SK-N-SH treated with all-trans-retinoic acid at 6 μM for 48 hours (cell line): ENCODE results near the gene ZHX3.

Source experiments
- ATAC-seq: fragments of 200-7000 bp; cut with Tn5 transposase; 3 replicates; pipeline ENCODE4 v1.9.1; 2020; ENCODE audit warnings: mild to moderate bottlenecking, moderate library complexity
- ARNTL ChIP-seq: fragments of 450-650 bp; formaldehyde crosslinking; IDR thresholded peaks from 2 replicates; pipeline ENCODE4 v1.5.0; 2020; ENCODE audit warnings: low read depth, mild to moderate bottlenecking, moderate library complexity, borderline replicate concordance
- BACH2 ChIP-seq: fragments of 250-450 bp; sonication (Bioruptor Pico); IDR thresholded peaks from 2 replicates; pipeline ENCODE4 v1.9.0; 2021; ENCODE audit warnings: mild to moderate bottlenecking, borderline replicate concordance
- CSDC2 ChIP-seq: fragments of 250-450 bp; sonication (Bioruptor Pico); IDR thresholded peaks from 2 replicates; pipeline ENCODE4 v1.5.0; 2020; ENCODE audit warnings: mild to moderate bottlenecking, moderate library complexity
- ESRRG ChIP-seq: fragments of 250-450 bp; sonication (Bioruptor Pico); IDR thresholded peaks from 2 replicates; pipeline ENCODE4 v1.6.1; 2021; ENCODE audit warnings: mild to moderate bottlenecking
- GLIS3 ChIP-seq: fragments of 250-450 bp; sonication (Bioruptor Pico); IDR thresholded peaks from 2 replicates; pipeline ENCODE4 v1.5.0; 2020; ENCODE audit warnings: mild to moderate bottlenecking, moderate library complexity
- ISL1 ChIP-seq: fragments of 250-450 bp; sonication (Bioruptor Pico); IDR thresholded peaks from 2 replicates; pipeline ENCODE4 v2.1.2; 2022; ENCODE audit warnings: mild to moderate bottlenecking, moderate library complexity
- PPARA ChIP-seq: fragments of 250-450 bp; sonication (Bioruptor Pico); IDR thresholded peaks from 2 replicates; pipeline ENCODE4 v1.5.0; 2020; ENCODE audit warnings: mild to moderate bottlenecking, borderline replicate concordance
- SNAI2 ChIP-seq: fragments of 250-450 bp; sonication (Bioruptor Pico); IDR thresholded peaks from 2 replicates; pipeline ENCODE4 v1.5.0; 2020; ENCODE audit warnings: mild to moderate bottlenecking, moderate library complexity
- TCF4 ChIP-seq: fragments of 250-450 bp; sonication (Bioruptor Pico); IDR thresholded peaks from 2 replicates; pipeline ENCODE4 v1.8.0; 2021; ENCODE audit warnings: mild to moderate bottlenecking, moderate library complexity, borderline replicate concordance
- TSHZ2 ChIP-seq: fragments of 250-450 bp; sonication (Bioruptor Pico); IDR thresholded peaks from 2 replicates; pipeline ENCODE4 v1.5.0; 2020; ENCODE audit warnings: mild to moderate bottlenecking, moderate library complexity
- ZC3H10 ChIP-seq: fragments of 250-450 bp; sonication (Bioruptor Pico); IDR thresholded peaks from 2 replicates; pipeline ENCODE4 v1.5.1; 2021; ENCODE audit warnings: mild to moderate bottlenecking, moderate library complexity
- ZFP3 ChIP-seq: fragments of 250-450 bp; sonication (Bioruptor Pico); IDR thresholded peaks from 2 replicates; pipeline ENCODE4 v1.5.0; 2020; ENCODE audit warnings: mild to moderate bottlenecking, moderate library complexity
- ZFP30 ChIP-seq: fragments of 450-650 bp; formaldehyde crosslinking; IDR thresholded peaks from 2 replicates; pipeline ENCODE4 v1.5.0; 2022; ENCODE audit warnings: mild to moderate bottlenecking, moderate library complexity
- ZNF565 ChIP-seq: fragments of 450-650 bp; formaldehyde crosslinking; conservative IDR thresholded peaks from 2 replicates; pipeline ENCODE4 v1.5.0; 2020; ENCODE audit warnings: low read depth, mild to moderate bottlenecking, moderate library complexity
- ZNF70 ChIP-seq: fragments of 450-650 bp; formaldehyde crosslinking; IDR thresholded peaks from 2 replicates; pipeline ENCODE4 v1.5.0; 2020; ENCODE audit warnings: mild to moderate bottlenecking, moderate library complexity
- ZNF8 ChIP-seq: fragments of 450-650 bp; formaldehyde crosslinking; IDR thresholded peaks from 2 replicates; pipeline ENCODE4 v1.5.0; 2020; ENCODE audit warnings: mild to moderate bottlenecking, moderate library complexity
- TF ChIP-seq, protein P1 (sequence below): fragments of 250-450 bp; sonication (Bioruptor Pico); IDR thresholded peaks from 2 replicates; pipeline ENCODE4 v1.8.0; 2020; ENCODE audit warnings: mild to moderate bottlenecking, moderate library complexity, borderline replicate concordance
- TF ChIP-seq, protein P2 (sequence below): fragments of 250-450 bp; sonication (Bioruptor Pico); IDR thresholded peaks from 2 replicates; pipeline ENCODE4 v1.5.1; 2021; ENCODE audit warnings: mild to moderate bottlenecking, moderate library complexity
- TF ChIP-seq, protein P3 (sequence below): fragments of 250-450 bp; sonication (Bioruptor Pico); IDR thresholded peaks from 2 replicates; pipeline ENCODE4 v1.8.0; 2021; ENCODE audit warnings: low read depth, mild to moderate bottlenecking, moderate library complexity, borderline replicate concordance

Gene ZHX3

GRCh38 chr20:41330941-41331340 is 13.4 kb upstream of the ZHX3 start:
- ATAC-seq: no peak
- no peak for TF ChIP-seq ZC3H10 (CRISPR knock-in tag)
- no peak for TF ChIP-seq ZNF565 (CRISPR knock-in tag)
- no peak for TF ChIP-seq GLIS3 (CRISPR knock-in tag)
- TF ChIP-seq ARNTL (CRISPR knock-in tag): no peak
- TF ChIP-seq PPARA (CRISPR knock-in tag): no peak
- no peak for TF ChIP-seq ESRRG (CRISPR knock-in tag)

DNA sequence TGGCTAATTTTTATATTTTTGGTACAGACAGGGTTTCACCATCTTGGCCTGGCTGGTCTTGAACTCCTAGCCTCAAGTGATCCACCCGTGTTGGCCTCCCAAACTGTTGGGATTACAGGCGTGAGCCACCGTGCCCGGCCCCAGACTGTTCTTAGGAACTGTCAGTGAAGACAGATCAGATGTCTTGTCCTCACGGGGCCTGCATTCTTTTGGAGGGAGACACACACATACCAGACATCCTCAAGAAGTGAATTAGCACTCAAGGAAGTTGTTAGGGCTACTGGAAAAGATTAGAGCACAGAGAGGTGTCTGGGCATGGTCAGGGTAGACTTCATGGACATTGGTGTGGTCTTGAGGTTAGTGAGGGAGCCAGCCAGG is 12.8 kb upstream of the ZHX3 start:
- TF ChIP-seq, protein P1, sequence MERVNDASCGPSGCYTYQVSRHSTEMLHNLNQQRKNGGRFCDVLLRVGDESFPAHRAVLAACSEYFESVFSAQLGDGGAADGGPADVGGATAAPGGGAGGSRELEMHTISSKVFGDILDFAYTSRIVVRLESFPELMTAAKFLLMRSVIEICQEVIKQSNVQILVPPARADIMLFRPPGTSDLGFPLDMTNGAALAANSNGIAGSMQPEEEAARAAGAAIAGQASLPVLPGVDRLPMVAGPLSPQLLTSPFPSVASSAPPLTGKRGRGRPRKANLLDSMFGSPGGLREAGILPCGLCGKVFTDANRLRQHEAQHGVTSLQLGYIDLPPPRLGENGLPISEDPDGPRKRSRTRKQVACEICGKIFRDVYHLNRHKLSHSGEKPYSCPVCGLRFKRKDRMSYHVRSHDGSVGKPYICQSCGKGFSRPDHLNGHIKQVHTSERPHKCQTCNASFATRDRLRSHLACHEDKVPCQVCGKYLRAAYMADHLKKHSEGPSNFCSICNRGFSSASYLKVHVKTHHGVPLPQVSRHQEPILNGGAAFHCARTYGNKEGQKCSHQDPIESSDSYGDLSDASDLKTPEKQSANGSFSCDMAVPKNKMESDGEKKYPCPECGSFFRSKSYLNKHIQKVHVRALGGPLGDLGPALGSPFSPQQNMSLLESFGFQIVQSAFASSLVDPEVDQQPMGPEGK (CRISPR knock-in tag): no peak
- no peak for TF ChIP-seq ISL1 (CRISPR knock-in tag)
- TF ChIP-seq, protein P2, sequence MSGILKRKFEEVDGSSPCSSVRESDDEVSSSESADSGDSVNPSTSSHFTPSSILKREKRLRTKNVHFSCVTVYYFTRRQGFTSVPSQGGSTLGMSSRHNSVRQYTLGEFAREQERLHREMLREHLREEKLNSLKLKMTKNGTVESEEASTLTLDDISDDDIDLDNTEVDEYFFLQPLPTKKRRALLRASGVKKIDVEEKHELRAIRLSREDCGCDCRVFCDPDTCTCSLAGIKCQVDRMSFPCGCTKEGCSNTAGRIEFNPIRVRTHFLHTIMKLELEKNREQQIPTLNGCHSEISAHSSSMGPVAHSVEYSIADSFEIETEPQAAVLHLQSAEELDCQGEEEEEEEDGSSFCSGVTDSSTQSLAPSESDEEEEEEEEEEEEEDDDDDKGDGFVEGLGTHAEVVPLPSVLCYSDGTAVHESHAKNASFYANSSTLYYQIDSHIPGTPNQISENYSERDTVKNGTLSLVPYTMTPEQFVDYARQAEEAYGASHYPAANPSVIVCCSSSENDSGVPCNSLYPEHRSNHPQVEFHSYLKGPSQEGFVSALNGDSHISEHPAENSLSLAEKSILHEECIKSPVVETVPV (CRISPR knock-in tag): no peak
- TF ChIP-seq ZNF70 (CRISPR knock-in tag): no peak
- TF ChIP-seq, protein P3, sequence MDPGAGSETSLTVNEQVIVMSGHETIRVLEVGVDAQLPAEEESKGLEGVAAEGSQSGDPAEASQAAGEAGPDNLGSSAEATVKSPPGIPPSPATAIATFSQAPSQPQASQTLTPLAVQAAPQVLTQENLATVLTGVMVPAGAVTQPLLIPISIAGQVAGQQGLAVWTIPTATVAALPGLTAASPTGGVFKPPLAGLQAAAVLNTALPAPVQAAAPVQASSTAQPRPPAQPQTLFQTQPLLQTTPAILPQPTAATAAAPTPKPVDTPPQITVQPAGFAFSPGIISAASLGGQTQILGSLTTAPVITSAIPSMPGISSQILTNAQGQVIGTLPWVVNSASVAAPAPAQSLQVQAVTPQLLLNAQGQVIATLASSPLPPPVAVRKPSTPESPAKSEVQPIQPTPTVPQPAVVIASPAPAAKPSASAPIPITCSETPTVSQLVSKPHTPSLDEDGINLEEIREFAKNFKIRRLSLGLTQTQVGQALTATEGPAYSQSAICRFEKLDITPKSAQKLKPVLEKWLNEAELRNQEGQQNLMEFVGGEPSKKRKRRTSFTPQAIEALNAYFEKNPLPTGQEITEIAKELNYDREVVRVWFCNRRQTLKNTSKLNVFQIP (CRISPR knock-in tag): no peak
- TF ChIP-seq BACH2 (CRISPR knock-in tag): no peak
- no peak for TF ChIP-seq ZNF565 (CRISPR knock-in tag)
- TF ChIP-seq GLIS3 (CRISPR knock-in tag): no peak
- TF ChIP-seq ZFP30 (CRISPR knock-in tag): no peak
- TF ChIP-seq, all 23 proteins: peak for 0
- no peak; the same call in 2 of the 3 replicates for ATAC-seq

- ATAC-seq: peak; percentile 98
- no peak for TF ChIP-seq TSHZ2 (CRISPR knock-in tag)
Observed at GRCh38 chr20:41329435-41330342, 12.2 kb upstream of the ZHX3 start.

DNA sequence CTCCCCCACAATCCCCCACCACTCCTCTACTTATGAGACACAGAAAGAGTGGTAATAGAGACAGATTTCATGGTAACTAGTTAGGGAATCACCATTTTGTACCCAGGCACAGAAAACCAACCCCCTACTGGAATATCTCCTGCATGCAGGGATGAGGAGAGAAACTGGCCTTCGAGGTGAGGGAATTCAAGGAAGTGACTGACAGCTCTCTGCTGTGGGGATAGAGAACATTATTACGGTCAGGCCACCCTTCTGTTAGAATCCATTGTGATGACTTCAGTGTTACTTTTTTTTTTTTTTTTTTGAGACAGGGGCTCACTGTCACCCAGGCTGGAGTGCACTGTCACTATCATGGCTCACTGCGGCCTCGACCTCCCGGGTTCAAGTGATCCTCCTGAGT is 9.6 kb upstream of the ZHX3 start:
- no peak for ATAC-seq
- TF ChIP-seq ZFP3 (CRISPR knock-in tag): no peak
- no peak for TF ChIP-seq TSHZ2 (CRISPR knock-in tag)
- no peak for TF ChIP-seq ZFP30 (CRISPR knock-in tag)
- no peak for TF ChIP-seq ZC3H10 (CRISPR knock-in tag)
- no peak for TF ChIP-seq ZNF70 (CRISPR knock-in tag)
- no peak for TF ChIP-seq TCF4
- no peak for TF ChIP-seq CSDC2 (CRISPR knock-in tag)
- TF ChIP-seq ZNF8 (CRISPR knock-in tag): no peak
- TF ChIP-seq BACH2 (CRISPR knock-in tag): no peak
- no peak for TF ChIP-seq ARNTL (CRISPR knock-in tag)
- no peak for TF ChIP-seq PPARA (CRISPR knock-in tag)
- TF ChIP-seq, protein P3 (CRISPR knock-in tag): no peak
- TF ChIP-seq, protein P1 (CRISPR knock-in tag): no peak
- no peak for TF ChIP-seq SNAI2 (CRISPR knock-in tag)
- TF ChIP-seq ISL1 (CRISPR knock-in tag): no peak
